ENCODE measurements around the gene ADARB2. TPM values are rescaled to one million over a fixed set of nuclear protein-coding genes. Genes with fewer than 3 reads are reported as not detected.

The ADARB2 gene
- total and polyA plus RNA-seq, 8 donors = 0.34 to 24.7 (median 3.2) TPM

GRCh38 chr10:1191752-1192151, 545.6 kb downstream of the ADARB2 start:
- ATAC-seq (no peak), DNase-seq (peak in 2 of 6 donors; percentile 1 to 4), FAIRE-seq (no peak)
- no peaks in the 10 kb centered on the region for H3K27me3 ChIP-seq
- H3K9me3 ChIP-seq = no peaks in the 10 kb centered on the region
- no peak overlapping the region for H3K27ac ChIP-seq
- TF ChIP-seq CTCF (IDR thresholded peaks at IDR 0.05) = no peak
- intact Hi-C loops (cut with DNase I) = no loop called here
- H3K4me3 ChIP-seq = no peak overlapping the region
- no peaks in the 10 kb centered on the region for H3K36me3 ChIP-seq
- no peaks in the 10 kb centered on the region for H3K4me1 ChIP-seq
- WGBS, 2 donors = 58 to 65% methylated on average over 7 of the region's 7 CpGs

- no peak for TF ChIP-seq CTCF (IDR thresholded peaks at IDR 0.05)
- Histone ChIP-seq H3K27me3 (no peaks in the 10 kb centered on the region), H3K27ac (no peak overlapping the region), H3K9me3 (no peaks in the 10 kb centered on the region), H3K4me1 (no peaks in the 10 kb centered on the region), H3K4me3 (no peak overlapping the region), H3K36me3 (no peaks in the 10 kb centered on the region)
- WGBS, 2 donors = 76 to 87% methylated on average over 22 of the region's 22 CpGs
- FAIRE-seq (no peak), DNase-seq (peak in 2 of 6 donors; percentile 8 to 21), ATAC-seq (no peak)
- intact Hi-C loops (cut with DNase I) = no loop called here
These were observed 546.4 kb downstream of the ADARB2 start for GRCh38 chr10:1190791-1191490.

- no peak for ATAC-seq
- intact Hi-C loops (cut with DNase I) = no loop called here
- DNase-seq = peak in 2 of 6 donors; percentile 1 to 19
- Histone ChIP-seq H3K4me1 (no peaks in the 10 kb centered on the region), H3K9me3 (no peaks in the 10 kb centered on the region), H3K27me3 (no peaks in the 10 kb centered on the region), H3K27ac (no peak overlapping the region), H3K36me3 (no peaks in the 10 kb centered on the region), H3K4me3 (no peak overlapping the region)
- WGBS, 2 donors = 75 to 83% methylated on average over 12 of the region's 12 CpGs
- FAIRE-seq = no peak
- no peak for TF ChIP-seq CTCF (IDR thresholded peaks at IDR 0.05)
These were observed 547.3 kb downstream of the ADARB2 start for GRCh38 chr10:1190052-1190395.

- Histone ChIP-seq H3K36me3 (no peaks in the 10 kb centered on the region), H3K9me3 (no peaks in the 10 kb centered on the region), H3K4me1 (no peaks in the 10 kb centered on the region), H3K27ac (peak overlapping the region; percentile 67 to 81 (median 71)), H3K4me3 (no peak overlapping the region), H3K27me3 (no peaks in the 10 kb centered on the region)
- WGBS, 2 donors = 78 to 81% methylated on average over 18 to 24 of the region's 26 CpGs
- no peak for TF ChIP-seq CTCF (IDR thresholded peaks at IDR 0.05)
- FAIRE-seq = no peak
- intact Hi-C loops (cut with DNase I) = no loop called here
- ATAC-seq = peak in 3 of 4 donors; percentile 31 to 42 (median 37)
- peak in 2 of 6 donors; percentile 9 to 38 for DNase-seq
These were observed 547.9 kb downstream of the ADARB2 start for GRCh38 chr10:1189166-1190051.
